GM21528 (cell line): Measurements from ENCODE around the gene KDM2A.

Source experiments
- ATAC-seq: cut with Tn5 transposase; IDR thresholded peaks from one replicate; pipeline ENCODE4 v1.9.1; 2021; ENCODE audit warnings: mild to moderate bottlenecking, moderate library complexity; ENCODE audit not compliant: unreplicated experiment, low FRiP score

Gene KDM2A

DNA sequence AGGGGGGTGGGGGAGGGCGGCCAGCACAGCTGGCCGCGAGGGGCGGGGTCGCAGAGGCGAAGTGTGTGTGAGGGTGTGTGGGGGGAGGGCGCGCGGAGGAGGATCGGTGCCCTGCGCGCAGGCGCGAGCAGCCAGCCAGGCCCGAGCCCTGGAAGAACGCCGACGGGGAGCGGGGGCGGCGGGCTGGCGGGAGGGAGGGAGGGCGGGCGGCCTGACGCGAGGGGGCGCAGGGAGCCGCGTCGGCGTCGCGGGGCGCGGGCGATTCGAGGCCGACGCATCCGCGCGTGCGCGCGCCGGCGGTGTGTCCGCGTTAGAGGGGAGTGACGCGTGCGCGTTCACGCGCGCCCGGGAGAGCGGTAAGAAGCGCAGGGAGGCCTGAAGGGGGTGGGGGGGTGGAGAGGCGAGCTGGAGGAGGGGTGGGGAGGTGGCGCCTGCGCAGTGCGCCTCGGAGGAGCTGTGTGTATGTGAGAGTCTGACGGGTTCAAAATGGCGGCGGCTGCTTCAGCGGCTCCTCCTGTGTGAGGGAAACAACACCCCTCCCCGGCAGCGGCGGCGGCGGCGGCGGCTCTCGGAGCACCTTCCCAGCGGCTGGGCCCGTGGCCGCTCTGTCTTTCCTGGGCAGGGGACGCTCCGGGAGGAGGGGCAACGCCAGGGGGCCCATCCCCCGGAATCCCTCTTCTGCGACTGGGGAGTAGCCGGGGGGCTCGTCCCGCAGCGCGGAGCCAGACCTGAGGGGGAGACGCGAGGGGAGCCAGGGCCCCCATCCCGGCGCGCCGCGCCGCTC is at the start of gene KDM2A:
KDM2A (plus strand) TSS at position 463 of the 784 bp plus-strand sequence. CDS start 2,054 bp downstream, outside the sequence.
- peak; percentile 62 for ATAC-seq

DNA sequence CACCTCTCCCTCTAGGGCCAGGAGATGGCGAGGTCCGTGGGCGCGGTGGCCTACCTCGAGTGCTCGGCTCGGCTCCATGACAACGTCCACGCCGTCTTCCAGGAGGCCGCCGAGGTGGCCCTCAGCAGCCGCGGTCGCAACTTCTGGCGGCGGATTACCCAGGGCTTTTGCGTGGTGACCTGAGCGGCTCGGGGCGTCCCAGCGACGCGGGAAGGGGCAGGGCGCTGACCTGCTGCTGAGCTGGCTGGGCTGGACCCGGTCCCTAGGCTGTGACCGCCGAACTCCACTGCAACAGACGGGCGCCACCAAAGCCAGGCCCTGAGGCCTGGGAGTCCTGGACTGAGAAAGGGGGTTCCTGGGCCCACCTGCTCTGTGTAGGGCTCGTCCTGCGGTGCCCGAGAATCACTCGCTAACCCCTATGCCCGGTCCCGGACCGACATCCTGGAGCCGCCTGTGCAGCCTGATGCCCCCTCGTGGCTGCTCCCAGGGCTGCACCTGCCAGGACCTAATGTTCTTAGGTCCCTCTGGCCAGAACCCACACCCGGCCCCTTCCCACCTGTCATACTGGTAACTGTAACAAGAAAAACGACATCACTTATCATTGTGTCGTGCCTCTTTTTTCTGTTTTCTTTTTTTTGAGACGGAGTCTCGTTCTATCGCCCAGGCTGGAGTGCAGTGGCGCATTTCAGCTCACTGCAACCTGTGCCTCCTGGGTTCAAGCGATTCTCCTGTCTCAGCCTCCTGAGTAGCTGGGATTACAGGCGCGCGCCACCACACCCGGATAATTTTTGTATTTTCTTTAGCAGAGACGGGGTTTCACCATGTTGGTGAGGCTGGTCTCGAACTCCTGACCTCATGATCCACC is 47.4 kb upstream of the KDM2A start:
- no peak for ATAC-seq

DNA sequence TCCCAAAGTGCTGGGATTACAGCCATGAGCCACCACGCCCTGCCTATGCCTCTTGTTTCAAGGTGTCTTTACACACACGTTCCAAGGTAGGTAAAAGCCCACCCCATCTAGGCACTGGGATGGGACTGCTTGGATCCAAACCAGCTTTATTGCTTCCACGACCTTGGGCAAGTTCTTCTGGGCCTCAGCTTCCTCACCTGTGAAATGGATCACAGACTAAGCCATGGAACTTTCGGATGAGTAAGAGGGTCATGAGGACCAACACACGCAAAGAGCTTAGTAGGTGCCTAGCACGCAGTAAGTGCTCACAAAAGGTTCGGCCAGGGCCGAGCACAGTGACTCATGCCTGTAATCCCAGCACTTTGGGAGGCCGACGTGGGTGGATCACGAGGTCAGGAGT is 46.8 kb upstream of the KDM2A start:
- ATAC-seq: no peak

- ATAC-seq: no peak
Observed at GRCh38 chr11:67073908-67074307, 45.2 kb upstream of the KDM2A start.

DNA sequence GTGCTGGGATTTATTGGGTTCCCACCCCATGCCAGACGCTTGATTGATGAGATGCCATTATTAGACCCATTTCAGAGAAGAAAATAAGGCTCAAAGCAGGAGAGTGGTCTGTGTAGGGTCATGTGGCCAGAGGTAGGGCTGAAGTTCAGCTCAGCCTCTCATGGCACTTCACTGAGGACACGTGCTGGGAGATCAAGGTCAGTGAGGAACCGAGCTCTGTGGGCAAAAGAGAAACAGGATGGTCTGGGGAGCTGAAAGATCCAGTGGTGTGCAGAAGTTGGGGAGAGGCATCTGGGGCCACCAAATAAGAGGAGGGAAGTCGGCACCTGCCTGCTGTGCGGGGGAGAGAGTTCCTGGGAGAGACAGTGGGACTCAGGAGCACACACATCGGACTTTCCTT is 42.9 kb upstream of the KDM2A start:
- ATAC-seq: no peak

- no peak for ATAC-seq
Observed at GRCh38 chr11:67079065-67079705, 39.9 kb upstream of the KDM2A start.

GRCh38 chr11:67082071-67082791 is 36.8 kb upstream of the KDM2A start:
- no peak for ATAC-seq

DNA sequence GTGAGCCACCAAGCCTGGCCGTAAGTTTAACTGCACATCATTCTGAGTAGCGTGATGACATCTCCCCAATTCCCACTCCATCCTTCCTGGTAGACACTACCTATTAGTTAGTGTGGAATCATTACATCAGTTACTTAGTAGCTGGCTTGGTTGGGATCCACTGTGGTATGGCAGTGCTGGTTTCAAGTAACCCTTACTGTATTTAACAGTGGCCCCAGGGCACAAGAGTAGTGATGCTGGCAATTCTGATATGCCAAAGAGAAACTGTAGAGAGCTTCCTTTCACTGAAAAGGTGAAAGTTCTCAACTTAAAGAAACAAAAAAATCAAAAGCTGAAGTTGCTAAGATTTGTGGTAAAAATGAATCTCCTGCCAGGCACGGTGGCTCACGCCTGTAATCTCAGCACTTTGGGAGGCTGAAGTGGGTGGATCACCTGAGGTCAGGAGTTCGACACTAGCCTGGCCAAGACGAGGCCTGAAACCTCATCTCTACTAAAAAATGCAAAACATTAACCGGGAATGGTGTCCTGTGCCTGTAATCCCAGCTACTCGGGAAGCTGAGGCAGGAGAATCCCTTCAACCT is 35.2 kb upstream of the KDM2A start:
- no peak for ATAC-seq

DNA sequence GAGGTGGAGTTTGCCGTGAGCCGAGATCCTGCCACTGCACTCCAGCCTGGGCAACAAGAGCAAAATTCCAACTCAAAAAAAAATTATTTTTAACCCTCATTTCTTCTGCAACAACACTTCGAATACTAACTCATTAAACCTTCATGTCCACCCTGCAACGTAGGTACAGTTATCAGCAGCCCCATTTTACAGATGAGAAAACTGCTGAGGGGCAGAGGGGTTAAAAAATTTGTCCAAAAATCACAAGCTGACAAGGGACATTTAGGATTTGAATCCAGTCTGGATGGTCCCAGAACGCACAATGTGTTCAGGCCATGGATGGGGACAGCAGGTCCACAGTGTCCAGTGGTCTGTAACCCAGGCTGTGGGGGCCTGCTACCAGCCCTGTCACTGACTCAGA is 33.4 kb upstream of the KDM2A start:
- no peak for ATAC-seq

GRCh38 chr11:67090717-67091116 is 28.3 kb upstream of the KDM2A start:
- no peak for ATAC-seq

DNA sequence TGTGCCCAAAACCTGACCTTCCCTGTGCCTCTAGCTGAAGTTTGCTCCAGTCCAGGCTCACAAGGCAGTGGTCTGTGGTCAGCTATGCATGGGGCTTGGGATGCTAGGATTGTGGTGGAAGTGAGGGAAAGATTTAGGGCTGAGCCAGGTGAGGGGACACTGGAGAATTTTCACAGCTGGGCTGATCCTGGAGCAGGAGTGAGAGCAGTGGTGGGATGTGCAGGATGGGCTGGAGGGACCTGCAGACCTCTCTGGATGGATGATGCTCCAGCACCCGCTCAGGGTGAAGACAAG is 23.9 kb upstream of the KDM2A start:
- no peak for ATAC-seq

- ATAC-seq: no peak
Observed at GRCh38 chr11:67098799-67099429, 20.1 kb upstream of the KDM2A start.

GRCh38 chr11:67099831-67100324 is 19.2 kb upstream of the KDM2A start:
- no peak for ATAC-seq

GRCh38 chr11:67102664-67103063 is 16.4 kb upstream of the KDM2A start:
- no peak for ATAC-seq

- ATAC-seq: no peak
Observed at GRCh38 chr11:67105964-67106363, 13.1 kb upstream of the KDM2A start.

DNA sequence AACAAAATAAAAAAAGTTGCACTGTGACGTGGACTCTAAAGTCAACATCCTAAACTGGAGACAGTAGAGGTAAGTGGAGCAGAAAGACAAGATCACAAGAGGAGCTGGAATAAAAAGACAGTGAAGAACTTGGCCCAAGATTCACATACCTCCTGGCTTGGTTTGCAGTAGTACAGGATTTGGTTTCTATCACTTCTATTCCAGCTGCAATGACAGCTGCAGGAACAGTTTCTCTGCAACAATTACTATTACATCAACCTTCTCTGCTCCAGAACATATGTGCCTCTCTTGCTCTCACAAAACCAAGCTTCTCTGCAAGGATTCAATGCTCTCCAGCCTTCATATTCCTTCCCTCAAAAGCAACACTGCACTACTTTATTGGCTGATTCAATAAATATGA is 7.8 kb upstream of the KDM2A start:
- no peak for ATAC-seq

DNA sequence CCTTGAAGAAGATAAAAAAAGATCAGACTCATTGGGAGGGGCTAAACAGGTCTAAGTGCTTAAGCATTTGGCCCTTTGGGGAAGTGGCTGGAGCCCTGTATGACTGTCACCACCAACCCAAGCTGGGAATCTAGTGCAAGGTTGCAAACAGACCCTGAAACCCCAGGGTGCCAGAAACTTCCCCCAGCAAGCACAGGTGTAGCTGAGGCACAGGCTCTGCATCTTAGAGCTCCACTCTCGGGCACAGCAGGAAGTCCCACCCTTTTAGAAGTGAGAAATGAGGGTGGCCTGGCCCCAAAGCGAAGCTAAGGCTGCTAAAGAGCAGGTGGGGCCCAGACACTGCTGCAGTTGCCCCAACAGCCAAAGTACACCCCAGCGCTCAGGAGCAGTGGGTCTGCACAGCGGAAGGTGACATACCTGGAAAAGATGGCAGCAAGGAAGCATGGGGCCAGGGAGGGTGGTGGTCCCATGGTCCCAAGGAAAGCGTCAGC is 5.8 kb upstream of the KDM2A start:
- no peak for ATAC-seq

DNA sequence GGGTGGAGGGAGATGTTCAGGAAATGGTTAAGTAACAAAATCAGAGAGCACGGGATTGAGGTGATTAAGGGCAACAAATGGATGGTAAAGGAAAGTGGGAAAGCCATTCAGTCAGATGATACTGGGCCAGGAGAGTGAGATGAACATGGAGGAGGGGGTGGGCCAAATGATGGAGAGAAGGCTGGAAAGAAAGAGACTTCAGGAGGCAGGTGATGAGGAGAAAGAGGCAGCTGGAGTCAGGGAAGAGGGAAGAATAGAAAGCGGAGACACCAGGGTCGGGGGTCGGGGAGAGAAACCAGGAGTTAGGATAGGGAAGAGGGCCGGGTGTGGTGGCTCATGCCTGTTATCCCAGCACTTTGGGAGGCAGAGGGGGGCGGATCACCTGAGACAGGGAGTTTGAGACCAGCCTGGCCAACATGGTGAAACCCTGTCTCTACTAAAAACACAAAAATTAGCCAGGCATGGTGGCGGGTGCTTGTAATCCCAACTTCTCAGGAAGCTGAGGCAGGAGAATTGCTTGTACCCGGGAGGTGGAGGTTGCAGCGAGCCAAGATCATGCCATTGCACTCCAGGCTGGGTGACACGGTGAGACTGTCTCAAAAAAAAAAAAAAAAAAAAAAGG is 4.7 kb upstream of the KDM2A start:
- ATAC-seq: no peak

DNA sequence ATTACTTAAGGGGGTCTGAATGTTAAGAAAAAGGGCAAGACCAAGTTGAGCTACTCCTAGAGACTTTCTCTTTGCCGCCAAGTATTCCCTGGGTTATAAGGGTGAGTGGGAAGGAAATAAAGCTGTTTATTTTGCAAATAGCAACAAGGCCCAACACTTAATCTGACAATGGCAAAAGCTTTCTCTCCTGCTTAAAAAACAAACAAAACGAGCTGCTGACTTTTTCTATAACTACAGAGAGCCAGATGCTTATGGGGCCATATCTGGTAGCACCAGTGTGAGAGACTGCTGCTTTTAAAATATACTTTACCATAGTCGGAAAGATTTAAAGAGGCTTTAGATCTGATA is 2.3 kb upstream of the KDM2A start:
- no peak for ATAC-seq
